GM10847 (cell line): Measurements from ENCODE around the gene POU2F2.

ENCODE experiments used
- POLR2A ChIP-seq: IDR thresholded peaks from 2 replicates; pipeline ENCODE4 v1.6.1; 2011; ENCODE audit not compliant: insufficient read length; ENCODE audit errors: extremely low read depth

The POU2F2 gene

DNA sequence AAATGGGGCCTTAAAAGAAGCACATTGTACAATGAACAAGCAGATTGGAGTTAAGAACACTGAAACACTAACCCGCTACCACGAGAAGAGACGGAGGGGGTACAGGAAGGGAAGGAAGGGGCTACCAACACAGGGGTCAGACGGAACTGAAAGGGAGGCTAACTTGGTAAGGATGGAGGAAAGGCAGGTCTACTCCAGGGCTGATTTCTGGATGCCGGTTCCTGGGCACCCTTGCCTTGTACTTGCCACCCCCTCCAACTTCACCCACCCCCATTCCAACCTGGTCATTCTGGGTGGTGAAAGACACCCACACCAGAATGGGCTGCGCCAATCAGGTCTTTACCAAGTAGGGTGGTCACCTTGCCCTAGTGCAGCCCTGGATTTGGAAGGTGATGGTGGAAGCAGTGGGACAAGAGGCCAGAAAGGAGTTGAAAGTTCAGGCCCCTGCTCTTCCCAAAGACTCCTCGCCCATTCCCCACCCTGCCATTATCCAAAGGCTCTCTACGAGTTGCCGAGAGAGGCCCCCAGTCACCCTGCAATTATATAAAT, 46.0 kb downstream of the POU2F2 start:
- peak; percentile 20 for TF ChIP-seq POLR2A

DNA sequence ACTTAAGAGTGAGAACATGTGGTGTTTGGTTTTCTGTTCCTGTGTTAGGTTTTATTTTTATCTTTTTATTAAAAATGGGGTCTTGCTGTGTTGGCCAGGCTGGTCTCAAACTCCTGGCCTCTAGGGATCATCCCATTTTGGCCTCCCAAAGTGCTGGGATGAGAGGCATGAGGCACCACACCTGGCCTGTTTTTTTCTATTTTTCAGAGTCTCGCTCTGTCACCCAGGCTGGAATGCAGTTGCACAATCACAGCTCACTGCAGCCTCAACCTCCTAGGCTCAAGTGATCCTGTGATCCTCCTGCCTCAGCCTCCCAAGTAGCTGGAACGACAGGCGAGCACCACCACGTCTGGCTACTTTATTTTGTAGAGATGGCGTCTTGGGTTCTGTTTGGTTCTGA, 48.7 kb downstream of the POU2F2 start:
- TF ChIP-seq POLR2A, result no peak

DNA sequence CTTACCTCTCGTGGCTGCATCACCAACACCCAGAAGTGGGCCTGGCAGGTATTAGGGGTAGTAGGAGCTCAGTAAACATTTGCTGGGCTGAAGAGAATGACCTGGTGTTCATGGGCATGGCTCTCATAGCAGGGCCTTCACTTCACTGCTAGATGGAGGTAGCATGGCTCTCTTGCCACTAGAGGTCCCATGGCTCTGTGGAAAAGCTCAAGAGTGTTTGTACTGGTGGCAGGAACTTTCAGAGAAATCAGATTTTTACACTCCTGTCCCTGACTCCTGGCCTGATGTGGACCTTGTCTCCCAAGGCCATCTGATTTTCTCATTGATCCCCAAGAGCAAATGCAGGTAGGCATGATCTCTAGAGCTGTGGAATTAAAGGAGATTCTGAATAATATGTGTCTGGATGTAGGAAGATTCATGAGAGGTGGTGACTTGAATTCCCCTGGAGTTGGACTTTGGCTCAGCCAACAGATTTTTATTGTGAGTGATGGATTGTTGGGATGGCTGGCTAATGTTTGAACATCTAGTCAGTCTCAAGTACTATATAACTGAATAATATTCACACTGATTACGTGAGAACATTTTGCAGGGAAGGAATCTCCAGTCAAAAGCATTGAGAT, 50.6 kb downstream of the POU2F2 start:
- TF ChIP-seq POLR2A, result no peak

DNA sequence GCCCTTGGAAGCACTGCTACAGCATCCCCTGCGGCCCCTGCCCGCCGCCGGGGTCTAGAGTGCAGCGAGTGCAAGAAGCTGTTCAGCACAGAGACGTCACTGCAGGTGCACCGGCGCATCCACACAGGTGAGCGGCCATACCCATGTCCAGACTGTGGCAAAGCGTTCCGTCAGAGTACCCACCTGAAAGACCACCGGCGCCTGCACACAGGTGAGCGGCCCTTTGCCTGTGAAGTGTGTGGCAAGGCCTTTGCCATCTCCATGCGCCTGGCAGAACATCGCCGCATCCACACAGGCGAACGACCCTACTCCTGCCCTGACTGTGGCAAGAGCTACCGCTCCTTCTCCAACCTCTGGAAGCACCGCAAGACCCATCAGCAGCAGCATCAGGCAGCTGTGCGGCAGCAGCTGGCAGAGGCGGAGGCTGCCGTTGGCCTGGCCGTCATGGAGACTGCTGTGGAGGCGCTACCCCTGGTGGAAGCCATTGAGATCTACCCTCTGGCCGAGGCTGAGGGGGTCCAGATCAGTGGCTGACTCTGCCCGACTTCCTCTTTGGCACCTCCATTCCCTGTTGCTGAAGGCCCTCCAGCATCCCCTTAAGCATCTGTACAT, 51.4 kb downstream of the POU2F2 start:
- TF ChIP-seq POLR2A, result no peak

DNA sequence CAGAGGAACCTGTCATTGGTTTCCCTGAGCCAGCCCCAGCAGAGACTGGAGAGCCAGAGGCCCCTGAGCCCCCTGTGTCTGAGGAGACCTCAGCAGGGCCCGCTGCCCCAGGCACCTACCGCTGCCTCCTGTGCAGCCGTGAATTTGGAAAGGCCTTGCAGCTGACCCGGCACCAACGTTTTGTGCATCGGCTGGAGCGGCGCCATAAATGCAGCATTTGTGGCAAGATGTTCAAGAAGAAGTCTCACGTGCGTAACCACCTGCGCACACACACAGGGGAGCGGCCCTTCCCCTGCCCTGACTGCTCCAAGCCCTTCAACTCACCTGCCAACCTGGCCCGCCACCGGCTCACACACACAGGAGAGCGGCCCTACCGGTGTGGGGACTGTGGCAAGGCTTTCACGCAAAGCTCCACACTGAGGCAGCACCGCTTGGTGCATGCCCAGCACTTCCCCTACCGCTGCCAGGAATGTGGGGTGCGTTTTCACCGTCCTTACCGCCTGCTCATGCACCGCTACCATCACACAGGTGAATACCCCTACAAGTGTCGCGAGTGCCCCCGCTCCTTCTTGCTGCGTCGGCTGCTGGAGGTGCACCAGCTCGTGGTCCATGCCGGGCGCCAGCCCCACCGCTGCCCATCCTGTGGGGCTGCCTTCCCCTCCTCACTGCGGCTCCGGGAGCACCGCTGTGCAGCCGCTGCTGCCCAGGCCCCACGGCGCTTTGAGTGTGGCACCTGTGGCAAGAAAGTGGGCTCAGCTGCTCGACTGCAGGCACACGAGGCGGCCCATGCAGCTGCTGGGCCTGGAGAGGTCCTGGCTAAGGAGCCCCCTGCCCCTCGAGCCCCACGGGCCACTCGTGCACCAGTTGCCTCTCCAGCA, 52.1 kb downstream of the POU2F2 start:
- no peak for TF ChIP-seq POLR2A

DNA sequence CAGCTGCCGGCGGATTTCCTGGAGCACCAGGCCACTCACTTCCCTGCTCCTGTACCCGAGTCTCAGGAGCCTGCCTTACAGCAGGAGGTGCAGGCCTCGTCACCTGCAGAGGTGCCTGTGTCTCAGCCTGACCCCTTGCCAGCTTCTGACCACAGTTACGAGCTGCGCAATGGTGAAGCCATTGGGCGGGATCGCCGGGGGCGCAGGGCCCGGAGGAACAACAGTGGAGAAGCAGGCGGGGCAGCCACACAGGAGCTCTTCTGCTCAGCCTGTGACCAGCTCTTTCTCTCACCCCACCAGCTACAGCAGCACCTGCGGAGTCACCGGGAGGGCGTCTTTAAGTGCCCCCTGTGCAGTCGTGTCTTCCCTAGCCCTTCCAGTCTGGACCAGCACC, 53.0 kb downstream of the POU2F2 start:
- no peak for TF ChIP-seq POLR2A

DNA sequence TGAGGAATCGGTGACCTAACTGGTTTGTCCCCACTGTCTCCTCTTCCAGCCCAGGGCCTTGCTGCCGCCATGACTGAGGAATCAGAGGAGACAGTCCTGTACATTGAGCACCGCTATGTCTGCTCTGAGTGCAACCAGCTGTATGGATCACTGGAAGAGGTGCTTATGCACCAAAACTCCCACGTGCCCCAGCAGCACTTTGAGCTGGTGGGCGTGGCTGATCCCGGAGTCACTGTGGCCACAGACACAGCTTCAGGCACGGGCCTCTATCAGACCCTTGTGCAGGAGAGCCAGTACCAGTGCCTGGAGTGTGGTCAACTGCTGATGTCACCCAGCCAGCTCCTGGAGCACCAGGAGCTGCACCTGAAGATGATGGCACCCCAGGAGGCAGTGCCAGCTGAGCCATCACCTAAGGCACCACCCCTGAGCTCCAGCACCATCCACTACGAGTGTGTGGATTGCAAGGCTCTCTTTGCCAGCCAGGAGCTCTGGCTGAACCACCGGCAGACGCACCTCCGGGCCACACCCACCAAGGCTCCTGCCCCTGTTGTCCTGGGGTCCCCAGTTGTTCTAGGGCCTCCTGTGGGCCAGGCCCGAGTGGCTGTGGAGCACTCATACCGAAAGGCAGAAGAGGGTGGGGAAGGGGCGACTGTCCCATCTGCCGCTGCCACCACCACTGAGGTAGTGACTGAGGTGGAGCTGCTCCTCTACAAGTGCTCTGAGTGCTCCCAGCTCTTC, 53.5 kb downstream of the POU2F2 start:
- no peak for TF ChIP-seq POLR2A

DNA sequence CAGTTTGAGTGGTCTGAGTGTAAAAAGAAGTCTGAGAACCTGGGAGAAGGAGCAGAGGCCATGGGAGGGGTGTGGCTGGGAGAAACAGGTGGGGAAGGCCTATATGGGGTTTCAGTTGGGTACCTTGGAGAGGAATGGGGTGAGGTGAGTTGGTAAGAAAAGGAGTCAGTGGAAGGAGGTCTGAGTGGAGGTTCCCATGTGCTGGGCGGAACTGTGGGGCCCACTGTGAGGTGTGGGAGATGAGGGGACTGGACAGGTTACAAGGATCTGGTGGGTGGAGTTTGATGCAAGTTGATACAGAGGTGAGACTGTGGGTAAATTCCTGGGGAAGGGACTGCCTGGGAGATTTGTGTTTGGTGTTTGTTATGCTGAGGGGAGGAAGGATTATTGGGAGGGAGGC, 54.2 kb downstream of the POU2F2 start:
- TF ChIP-seq POLR2A, result no peak

DNA sequence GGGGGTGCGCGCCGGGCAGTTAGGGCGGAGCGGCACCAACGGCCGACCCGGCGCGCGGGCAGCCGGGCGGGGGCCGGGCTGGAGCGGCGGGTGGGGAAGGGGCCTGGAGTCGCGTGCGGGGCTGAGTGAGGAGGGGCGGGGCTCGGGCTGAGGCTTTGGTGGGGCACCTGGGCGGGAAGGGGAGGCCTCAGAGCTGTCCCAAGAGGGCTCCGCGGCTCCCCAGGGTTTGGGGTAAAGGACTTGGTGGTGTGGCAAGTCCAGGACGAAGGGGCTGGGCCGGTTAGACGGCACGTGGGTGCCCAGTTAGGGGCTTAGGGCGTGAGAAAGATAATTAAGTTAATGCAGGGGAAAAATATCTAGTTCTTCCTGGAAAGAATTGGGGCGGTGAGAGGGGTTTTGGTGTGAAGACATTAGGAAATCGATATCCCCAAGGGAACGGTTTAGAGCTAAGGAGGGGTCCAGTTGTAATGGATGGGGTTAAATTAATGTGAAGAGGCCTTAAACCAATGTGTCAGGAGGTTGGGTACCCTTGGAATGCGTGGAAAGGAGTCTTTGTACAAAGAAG, 55.8 kb downstream of the POU2F2 start:
- no peak for TF ChIP-seq POLR2A

DNA sequence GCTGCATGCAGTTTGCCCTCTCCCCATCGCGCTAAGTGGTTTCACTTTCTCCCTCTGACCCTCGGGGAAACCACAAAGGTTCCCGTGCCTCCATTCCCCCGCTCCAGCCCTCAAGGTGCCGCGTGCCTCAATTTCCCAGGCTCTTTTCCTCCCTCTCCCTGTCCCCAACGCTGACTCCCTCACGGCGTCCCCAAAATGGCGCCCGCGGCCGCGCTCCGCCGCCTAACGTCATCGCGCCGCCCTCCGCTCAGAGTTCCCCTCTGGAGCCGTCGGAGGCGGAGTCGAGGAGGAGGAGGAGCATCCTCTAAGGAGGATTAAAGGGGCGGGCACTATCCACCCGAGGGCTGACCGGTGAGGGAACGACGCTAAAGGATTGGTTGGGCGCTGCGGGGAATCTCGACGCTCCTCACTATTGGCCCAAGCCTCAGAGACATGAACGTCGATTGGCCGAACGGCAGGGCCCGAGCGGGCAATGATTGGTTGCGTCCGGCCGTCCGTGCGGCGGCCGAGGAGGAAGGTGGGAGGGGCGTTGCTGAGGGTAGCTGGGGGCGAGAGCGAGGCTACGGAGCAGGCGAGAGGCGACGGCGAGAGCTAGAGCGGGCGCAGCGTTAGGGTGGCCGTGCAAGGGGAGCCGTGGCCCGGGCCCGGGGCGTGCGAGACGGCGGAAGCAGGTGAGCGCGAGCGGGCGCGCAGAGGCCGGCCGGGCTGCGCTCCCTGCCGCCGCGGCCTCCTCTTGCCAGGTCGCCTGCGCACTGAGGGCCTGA, 56.4 kb downstream of the POU2F2 start, which contains the start of gene ZNF574:
ZNF574 (plus strand) TSS at position 551 of the 764 bp plus-strand sequence. CDS start 2,441 bp downstream, outside the sequence.
- TF ChIP-seq POLR2A, result peak; percentile 87

DNA sequence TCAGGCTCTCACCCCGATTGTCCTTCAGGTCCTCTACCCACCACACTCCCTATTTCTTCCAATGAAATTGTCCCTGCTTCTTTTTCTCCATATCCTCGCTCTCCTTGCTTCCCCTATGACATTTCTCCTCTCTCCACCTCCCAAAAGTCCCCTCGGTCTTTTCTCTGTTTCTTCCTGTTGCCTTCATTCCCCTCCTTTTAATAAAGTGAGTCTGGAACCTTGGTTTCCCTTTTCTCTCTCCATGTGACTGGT, 57.0 kb downstream of the POU2F2 start:
- no peak for TF ChIP-seq POLR2A

DNA sequence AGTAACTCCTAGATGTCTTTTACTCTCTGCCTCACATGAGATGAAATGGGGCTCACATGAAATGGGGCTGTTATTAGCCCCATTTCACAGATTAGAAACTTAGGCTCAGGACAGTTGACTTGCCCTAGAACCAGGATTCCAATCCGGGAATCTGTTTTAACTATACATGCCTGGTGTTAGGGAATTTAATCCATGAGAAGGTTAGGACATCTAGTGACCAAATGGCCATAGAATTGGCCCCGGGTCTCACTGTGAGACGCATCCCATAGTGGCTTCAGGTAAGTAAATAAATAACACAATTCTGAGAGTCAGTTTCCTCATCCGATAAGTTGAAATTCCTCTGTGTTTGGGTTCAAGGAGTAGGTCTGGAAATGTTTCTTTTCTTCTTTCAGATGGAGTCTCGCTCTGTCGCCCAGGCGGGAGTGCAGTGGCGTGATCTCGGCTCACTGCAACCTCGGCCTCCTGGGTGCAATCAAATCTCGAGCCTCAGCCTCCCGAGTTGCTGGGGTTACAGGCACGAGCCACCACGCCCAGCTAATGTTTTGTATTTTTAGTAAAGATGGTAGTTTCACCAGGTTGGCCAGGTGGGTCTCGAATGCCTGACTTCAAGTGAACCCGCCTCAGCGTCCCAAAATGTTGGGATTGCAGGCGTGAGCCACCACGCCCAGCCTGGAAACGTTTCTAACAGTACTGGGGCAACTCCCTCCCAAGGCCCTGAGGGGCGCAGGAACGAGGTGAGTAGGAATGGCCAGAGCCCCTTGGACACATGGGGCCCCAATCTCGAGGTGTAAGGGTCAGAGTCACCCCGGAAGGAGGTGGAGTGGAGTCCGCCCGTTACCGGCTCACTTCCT, 57.5 kb downstream of the POU2F2 start:
- TF ChIP-seq POLR2A, result peak; percentile 13

DNA sequence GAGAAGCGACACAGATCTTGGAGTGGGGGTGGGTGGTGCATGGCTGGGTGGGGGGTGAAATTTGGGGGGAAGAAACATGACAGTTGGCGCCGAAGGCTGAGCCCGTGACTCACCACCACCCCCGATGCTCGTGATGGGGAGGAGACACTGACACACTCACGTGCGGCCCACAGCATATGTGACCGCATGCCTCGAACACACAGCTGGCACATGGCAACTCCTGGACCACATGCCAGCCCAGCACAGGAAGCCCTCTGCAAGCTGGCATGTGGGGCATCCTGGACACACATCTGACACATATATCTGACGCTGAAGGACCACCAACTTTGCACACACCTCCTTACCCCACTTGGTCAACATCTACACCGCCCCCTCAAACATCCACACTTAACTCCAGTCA, 61.0 kb downstream of the POU2F2 start:
- TF ChIP-seq POLR2A, result no peak
